IPS-18a (cell line): ENCODE results near the gene SHKBP1.
"Not testable (repeated sequence)": the region's sequence is repeated elsewhere in the genome, so short reads cannot be mapped to it uniquely, and the experiment has no call there.

Experiments
- H3K27ac ChIP-seq: one replicate; pipeline ENCODE4 v1.5.1; 2013; ENCODE audit warnings: low read length
- H3K27me3 ChIP-seq: one replicate; pipeline ENCODE4 v1.6.1; 2013; ENCODE audit warnings: mild to moderate bottlenecking, low read length; ENCODE audit not compliant: control insufficient read depth, insufficient read depth
- H3K36me3 ChIP-seq: one replicate; pipeline ENCODE4 v1.6.1; 2013; ENCODE audit warnings: low read depth, low read length; ENCODE audit not compliant: control insufficient read depth
- H3K4me1 ChIP-seq: one replicate; pipeline ENCODE4 v1.6.1; 2013; ENCODE audit warnings: low read depth, low read length; ENCODE audit not compliant: control insufficient read depth
- H3K4me3 ChIP-seq: one replicate; pipeline ENCODE4 v1.5.1; 2013; ENCODE audit warnings: low read length
- H3K9ac ChIP-seq: one replicate; pipeline ENCODE4 v1.6.1; 2013; ENCODE audit warnings: mild to moderate bottlenecking, low read length, moderate library complexity
- H3K9me3 ChIP-seq: one replicate; pipeline ENCODE4 v1.6.1; 2013; ENCODE audit warnings: low read depth, low read length; ENCODE audit not compliant: control insufficient read depth

Gene SHKBP1

DNA sequence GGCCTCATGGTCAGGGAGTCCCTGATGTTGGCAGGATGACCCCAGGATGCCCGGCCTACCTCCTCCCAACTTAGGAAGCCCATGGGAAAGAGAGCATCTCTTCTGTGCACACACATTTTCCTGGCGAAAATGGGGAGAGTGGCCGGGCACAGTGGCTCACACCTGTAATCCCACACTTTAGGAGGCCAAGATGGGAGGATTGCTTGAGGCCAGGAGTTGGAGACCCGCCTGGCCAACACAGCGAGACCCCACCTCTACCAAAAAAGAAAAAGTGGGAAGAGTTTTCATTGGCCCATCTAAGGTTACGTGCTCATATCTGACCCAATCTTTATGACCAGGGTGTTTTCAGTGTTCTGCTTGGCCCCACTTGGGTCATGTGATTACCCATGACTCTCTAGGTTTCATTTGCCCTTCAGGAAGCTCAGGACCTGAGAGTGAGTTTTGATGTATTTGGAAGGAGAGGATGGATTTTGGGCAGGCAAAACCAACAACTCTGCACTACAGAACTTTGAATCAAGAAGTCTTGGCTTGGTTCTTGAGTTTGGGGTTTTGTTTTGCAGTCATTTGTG, 33.6 kb upstream of the SHKBP1 start:
- Histone ChIP-seq H3K4me1 (no peaks in the 10 kb centered on the region), H3K9me3 (no peaks in the 10 kb centered on the region), H3K27me3 (peaks cover 7% of the 10 kb centered on the region), H3K4me3 (no peak overlapping the region), H3K36me3 (no peaks in the 10 kb centered on the region), H3K27ac (no peak overlapping the region), H3K9ac (no peak overlapping the region)

GRCh38 chr19:40546153-40546841, 30.4 kb upstream of the SHKBP1 start:
- H3K4me1 ChIP-seq, H3K27ac ChIP-seq, H3K9me3 ChIP-seq, H3K9ac ChIP-seq, H3K4me3 ChIP-seq, H3K36me3 ChIP-seq: not testable (repeated sequence)
- H3K27me3 ChIP-seq: peaks cover 26% of the 10 kb centered on the region

DNA sequence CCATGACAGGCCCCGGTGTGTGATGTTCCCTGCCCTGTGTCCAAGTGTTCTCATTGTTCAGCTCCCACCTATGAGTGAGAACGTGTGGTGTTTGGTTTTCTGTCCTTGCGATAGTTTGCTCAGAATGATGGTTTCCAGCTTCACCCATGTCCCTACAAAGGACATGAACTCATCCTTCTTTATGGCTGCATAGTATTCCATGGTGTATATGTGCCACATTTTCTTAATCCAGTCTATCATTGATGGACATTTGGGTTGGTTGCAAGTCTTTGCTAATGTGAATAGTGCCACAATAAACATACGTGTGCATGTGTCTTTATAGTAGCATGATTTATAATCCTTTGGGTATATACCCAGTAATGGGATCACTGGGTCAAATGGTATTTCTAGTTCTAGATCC, 29.5 kb upstream of the SHKBP1 start:
- H3K9ac ChIP-seq, H3K27ac ChIP-seq, H3K9me3 ChIP-seq, H3K4me1 ChIP-seq, H3K36me3 ChIP-seq, H3K4me3 ChIP-seq: not testable (repeated sequence)
- peaks cover 26% of the 10 kb centered on the region for H3K27me3 ChIP-seq

DNA sequence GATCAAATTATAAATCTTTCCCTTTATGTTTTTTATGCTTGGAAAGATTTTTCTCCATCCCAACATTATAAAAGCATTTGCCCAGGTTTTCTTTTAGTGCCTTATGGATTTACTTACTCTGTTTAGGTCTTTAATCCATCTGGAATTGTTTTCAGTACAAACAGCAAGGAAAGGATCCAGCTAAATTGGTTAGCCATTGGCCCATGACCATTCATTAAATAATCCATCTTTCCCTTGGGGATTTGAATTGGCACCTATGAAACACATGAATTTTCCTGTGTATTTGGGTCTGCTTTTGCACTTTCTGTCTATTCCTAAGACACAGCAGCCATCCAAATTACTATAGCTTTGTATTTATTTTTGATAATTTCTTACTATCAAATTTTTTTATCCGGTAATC, 28.8 kb upstream of the SHKBP1 start:
- no peak overlapping the region for H3K4me3 ChIP-seq
- H3K9ac ChIP-seq: no peak overlapping the region
- H3K9me3 ChIP-seq: no peaks in the 10 kb centered on the region
- H3K36me3 ChIP-seq: no peaks in the 10 kb centered on the region
- peaks cover 30% of the 10 kb centered on the region for H3K27me3 ChIP-seq
- no peak overlapping the region for H3K27ac ChIP-seq
- H3K4me1 ChIP-seq: no peaks in the 10 kb centered on the region

DNA sequence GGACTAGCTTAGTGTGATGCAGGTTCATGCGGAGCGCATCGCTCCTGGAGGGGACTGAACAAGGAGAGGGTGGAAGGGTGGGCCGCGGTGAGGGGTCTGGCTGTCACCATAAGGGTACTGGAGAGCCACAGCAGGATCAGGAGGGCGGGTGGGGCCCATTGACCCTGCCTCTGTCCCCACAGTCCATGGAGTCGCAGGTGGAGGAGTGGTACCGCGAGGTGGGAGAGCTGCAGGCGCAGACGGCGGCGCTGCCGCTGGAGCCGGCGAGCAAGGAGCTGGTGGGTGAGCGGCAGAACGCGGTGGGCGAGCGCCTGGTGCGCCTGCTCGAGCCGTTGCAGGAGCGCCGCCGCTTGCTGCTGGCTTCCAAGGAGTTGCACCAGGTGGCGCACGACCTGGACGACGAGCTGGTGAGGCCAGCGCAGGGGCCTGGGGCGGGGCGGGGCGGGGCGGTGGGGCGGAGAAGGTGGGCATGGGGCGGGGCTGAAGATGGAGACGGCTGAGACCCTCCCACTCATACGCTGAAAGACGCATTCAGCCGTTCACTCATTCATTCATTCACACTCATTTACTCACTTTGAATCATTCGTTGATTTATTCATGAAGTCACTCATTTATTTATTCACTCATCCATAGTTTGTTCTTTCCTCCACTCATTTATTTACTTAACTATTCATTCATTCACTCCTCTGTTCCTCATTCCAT, 27.5 kb upstream of the SHKBP1 start:
- H3K4me3 ChIP-seq: peak overlapping the region; percentile 43
- H3K4me1 ChIP-seq: no peaks in the 10 kb centered on the region
- peaks cover 43% of the 10 kb centered on the region for H3K27me3 ChIP-seq
- no peak overlapping the region for H3K9ac ChIP-seq
- no peaks in the 10 kb centered on the region for H3K9me3 ChIP-seq
- no peak overlapping the region for H3K27ac ChIP-seq
- H3K36me3 ChIP-seq: no peaks in the 10 kb centered on the region

GRCh38 chr19:40550951-40551350, 25.7 kb upstream of the SHKBP1 start:
- Histone ChIP-seq H3K27me3 (peaks cover 59% of the 10 kb centered on the region), H3K4me1 (no peaks in the 10 kb centered on the region), H3K9me3 (no peaks in the 10 kb centered on the region), H3K27ac (no peak overlapping the region), H3K4me3 (no peak overlapping the region), H3K36me3 (no peaks in the 10 kb centered on the region), H3K9ac (no peak overlapping the region)

- no peaks in the 10 kb centered on the region for H3K36me3 ChIP-seq
- H3K4me1 ChIP-seq: no peaks in the 10 kb centered on the region
- peaks cover 55% of the 10 kb centered on the region for H3K27me3 ChIP-seq
- H3K9me3 ChIP-seq: no peaks in the 10 kb centered on the region
- H3K4me3 ChIP-seq: no peak overlapping the region
- no peak overlapping the region for H3K9ac ChIP-seq
- no peak overlapping the region for H3K27ac ChIP-seq
Measured at GRCh38 chr19:40552848-40553247, 23.8 kb upstream of the SHKBP1 start.

- Histone ChIP-seq H3K4me1 (no peaks in the 10 kb centered on the region), H3K4me3 (no peak overlapping the region), H3K36me3 (no peaks in the 10 kb centered on the region), H3K27ac (no peak overlapping the region), H3K9me3 (no peaks in the 10 kb centered on the region), H3K9ac (no peak overlapping the region), H3K27me3 (peaks cover 43% of the 10 kb centered on the region)
Measured at GRCh38 chr19:40553885-40554857, 22.5 kb upstream of the SHKBP1 start.

DNA sequence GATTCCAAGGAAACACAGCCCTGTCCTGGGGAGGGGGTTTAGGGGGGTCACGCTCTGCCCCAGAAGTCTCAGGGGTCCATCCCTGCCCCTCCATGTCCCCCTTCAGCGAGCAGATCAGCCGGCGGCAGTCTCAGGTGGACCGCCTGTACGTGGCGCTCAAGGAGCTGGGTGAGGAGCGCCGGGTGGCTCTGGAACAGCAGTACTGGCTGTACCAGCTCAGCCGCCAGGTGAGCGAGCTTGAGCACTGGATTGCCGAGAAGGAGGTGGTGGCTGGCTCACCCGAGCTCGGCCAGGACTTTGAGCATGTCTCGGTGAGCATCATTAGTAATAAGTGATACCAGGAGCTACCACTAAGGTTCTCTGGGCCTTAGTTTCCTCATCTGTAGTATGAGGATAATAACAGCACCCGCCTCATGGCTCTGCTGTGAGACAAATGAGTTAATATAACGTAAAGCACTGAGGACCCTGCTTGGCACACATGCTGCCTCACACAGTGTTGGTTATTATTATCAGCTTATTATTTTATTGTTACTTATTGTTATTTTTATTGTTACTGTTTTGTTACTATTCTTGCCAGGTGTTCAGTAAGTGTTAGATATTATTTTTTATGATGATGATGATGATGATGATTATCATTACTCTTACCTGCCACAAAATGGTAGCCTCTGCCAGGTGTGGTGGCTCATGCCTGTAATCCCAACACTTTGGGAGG, 20.5 kb upstream of the SHKBP1 start:
- no peaks in the 10 kb centered on the region for H3K36me3 ChIP-seq
- no peak overlapping the region for H3K9ac ChIP-seq
- H3K9me3 ChIP-seq: no peaks in the 10 kb centered on the region
- H3K27me3 ChIP-seq: peaks cover 33% of the 10 kb centered on the region
- H3K4me3 ChIP-seq: no peak overlapping the region
- no peak overlapping the region for H3K27ac ChIP-seq
- H3K4me1 ChIP-seq: no peaks in the 10 kb centered on the region

- H3K4me3 ChIP-seq: no peak overlapping the region
- H3K9me3 ChIP-seq: no peaks in the 10 kb centered on the region
- no peak overlapping the region for H3K27ac ChIP-seq
- peaks cover 33% of the 10 kb centered on the region for H3K27me3 ChIP-seq
- no peaks in the 10 kb centered on the region for H3K4me1 ChIP-seq
- no peaks in the 10 kb centered on the region for H3K36me3 ChIP-seq
- H3K9ac ChIP-seq: no peak overlapping the region
Measured at GRCh38 chr19:40556953-40557530, 19.6 kb upstream of the SHKBP1 start.
